Activated CD8-positive, alpha-beta memory T cell treated with anti-CD3 and anti-CD28 coated beads, Interleukin-2, amount 50 U/mL, for 48 hours (primary cell): Measurements from ENCODE around the gene BUD23.
A peak's percentile ranks its signal among the peaks of the same experiment; 100 is the strongest.
"Not testable (repeated sequence)": the region's sequence is repeated elsewhere in the genome, so short reads cannot be mapped to it uniquely, and the experiment has no call there.

Experiments used
- DNase-seq: peaks from one replicate; pipeline ENCODE4 v3.0.0-alpha.2; 2020

The BUD23 gene

DNA sequence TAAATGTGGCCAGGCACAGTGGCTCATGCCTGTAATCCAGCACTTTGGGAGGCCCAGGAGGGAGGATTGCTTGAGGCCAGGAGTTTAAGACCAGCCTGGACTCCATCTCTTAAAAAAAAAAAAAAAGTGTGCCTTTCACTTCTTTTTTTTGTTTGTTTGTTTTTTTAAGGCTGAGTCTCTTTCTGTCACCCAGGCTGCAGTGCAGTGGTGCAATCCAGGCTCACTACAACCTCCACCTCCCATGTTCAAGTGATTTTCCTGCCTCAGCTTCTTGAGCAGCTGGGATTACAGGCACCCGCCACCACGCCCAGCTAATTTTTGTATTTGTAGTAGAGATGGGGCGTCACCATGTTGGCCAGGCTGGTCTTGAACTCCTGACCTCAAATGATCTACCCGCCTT lies 38.8 kb downstream of the BUD23 start:
- DNase-seq = not testable (repeated sequence)

DNA sequence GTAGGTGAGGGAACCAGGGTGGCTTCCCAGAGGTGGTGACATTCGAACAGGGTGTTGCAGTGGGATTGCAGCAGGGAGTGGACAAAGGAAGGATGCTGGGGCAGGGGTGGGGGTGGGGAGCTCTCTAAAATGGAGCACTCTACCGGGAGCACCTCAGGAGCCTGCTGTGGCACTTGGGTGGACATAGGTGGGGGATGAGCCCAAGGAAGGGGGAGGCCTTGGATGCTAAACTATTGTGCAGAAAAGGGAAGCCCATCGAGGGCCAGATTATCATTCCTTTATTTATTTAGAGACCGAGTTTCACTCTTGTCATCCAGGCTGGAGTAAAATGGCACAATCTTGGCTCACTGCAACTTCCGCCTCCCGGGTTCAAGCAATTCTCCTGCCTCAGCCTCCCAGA lies 39.4 kb downstream of the BUD23 start:
- DNase-seq = no peak

DNA sequence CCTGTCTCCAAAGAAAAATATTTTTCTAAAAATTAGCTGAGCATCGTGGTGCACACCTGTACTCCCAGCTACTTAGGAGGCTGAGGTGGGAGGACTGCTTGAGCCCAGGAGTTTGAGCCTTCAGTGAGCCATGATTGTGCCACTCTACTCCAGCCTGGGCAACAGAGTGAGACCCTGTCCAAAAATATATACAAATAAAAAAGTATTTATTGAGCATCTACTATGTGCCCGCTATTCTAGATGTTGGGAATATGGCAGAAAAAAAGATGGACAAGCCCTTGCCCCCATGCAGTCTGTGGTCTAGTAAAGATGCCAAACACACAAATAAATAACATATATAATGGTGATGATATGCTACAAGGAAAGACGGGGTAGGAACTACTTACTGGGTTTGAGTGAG lies 40.4 kb downstream of the BUD23 start:
- no peak for DNase-seq

DNA sequence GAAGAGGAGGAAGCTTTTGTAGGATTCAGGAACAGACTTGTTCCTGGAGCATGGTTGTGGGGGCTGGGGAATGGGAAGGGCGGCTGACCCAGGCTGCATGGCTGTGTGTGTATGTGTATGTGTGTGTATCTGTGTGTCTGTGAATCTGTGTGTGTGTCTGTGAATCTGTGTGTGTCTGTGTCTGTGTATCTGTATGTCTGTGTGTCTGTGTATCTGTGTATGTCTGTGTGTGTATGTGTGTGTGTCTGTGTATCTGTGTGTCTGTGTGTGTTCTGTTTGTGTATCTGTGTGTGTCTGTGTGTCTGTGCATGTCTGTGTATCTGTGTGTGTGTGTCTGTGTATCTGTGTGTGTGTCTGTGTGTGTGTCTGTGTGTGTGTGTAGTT lies 42.7 kb downstream of the BUD23 start:
- DNase-seq = no peak

DNA sequence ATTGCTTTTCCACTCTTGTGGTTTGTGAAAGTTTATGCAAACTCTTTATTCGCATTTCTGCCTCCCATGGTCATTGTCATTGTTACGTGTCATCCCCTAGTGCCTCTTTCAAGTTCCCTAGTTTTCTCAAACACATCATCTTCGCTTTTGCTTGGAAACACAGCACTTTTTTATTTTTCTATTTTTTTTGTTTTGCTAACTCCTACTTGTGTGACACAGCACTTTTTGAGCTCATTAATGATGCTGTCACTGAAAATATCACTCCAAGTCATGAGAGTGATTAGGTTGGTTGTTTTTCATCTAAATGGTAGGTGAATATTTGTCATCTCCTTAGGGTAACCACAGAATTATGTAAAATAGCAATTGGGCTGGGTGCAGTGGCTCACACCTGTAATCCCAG lies 44.6 kb downstream of the BUD23 start:
- DNase-seq = no peak

DNA sequence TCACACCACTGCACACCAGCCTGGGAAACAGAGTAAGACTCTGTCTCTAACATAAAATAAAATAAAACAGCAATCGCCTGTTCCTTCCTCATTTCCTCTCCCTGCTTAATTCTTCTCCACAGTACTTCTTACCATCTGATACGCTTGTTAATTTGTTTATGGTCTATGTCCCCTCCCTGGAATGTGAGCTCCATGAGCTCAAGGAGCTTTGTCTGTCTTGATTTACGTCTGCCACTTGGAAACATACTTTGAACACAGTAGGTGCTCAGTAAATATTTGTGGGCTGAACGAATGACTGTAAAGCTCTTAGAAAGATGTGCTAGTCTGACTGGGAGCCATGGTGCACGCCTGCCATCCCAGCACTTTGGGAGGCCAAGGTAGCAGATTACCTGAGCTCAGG lies 45.2 kb downstream of the BUD23 start:
- DNase-seq = no peak

DNA sequence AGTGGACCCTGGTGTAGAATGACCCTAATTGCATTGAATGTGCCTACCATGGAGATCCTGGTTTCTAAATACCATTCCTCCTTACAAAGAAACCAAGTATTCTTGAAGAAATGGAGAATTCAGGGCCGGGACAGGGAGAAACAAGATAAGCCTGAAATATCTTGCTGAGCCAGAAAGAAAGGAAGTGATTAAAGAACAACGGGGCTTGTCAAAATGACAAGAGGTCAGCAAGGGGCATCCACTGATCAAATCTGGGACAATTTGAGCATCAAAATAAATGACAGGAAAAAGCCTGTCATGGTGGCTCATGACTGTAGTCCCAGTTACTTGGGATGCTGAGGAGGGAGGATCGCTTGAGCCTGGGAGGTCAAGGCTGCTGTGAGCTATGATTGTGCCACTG lies 47.1 kb downstream of the BUD23 start:
- no peak for DNase-seq

DNA sequence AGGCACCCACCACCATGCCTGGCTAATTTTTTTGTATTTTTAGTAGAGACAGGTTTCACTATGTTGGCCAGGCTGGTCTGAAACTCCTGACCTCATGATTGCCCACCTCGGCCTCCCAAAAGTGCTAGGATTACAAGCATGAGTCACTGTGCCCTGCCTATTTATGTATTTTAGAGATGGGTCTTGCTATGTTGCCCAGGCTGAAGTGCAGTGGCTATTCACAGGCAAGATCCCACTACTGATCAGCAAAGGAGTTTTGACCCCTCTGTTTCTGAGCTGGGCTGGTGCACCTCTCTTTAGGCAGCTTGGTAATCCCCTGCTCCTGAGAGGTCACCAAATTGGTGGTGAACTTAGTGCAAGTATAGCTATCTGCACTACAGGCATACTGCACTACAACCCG lies 49.0 kb downstream of the BUD23 start:
- no peak for DNase-seq

DNA sequence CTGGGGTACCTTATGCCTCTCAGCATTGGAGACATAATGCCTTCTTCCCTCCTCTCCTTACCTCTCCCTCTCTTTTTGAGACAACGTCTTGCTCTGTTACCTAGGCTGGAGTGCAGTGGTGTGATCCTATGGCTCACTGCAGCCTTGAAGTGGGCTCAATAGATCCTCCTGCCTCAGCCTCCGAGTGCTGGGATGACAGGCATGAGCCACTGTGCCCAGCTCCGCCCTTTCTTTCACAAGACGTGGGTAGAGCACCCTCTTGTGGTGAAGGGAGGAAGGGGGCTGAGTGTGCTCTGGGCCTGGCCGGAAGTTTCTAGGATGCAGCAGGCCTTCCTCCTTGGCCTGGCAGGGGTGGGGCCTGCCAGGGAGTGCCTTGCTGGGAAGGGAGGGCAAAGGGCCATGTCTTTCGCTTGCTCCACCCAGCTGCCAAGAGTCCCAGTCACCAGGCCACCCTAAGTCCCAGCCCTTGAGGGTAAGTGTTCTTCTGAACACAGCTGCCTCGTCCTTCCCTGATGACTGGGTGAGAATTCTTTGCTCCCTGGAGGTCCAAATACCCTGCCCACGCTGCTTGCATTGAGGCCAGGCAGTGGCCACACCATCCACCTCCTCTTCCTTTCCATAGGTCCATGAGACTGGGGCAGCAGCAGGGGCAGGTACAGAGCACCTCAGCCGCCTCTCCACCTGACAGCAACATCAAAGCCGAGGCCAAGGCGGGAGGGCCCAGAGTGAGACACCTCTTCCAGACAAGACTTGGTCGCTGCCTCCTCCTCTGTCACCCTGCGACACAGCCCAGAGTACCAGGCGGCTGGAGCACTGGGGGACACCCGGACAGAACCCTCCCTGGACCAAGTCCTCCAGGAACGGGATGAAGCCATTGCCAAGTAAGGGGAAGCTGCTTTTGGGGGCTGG lies 51.5 kb downstream of the BUD23 start:
- DNase-seq = peak; percentile 88

DNA sequence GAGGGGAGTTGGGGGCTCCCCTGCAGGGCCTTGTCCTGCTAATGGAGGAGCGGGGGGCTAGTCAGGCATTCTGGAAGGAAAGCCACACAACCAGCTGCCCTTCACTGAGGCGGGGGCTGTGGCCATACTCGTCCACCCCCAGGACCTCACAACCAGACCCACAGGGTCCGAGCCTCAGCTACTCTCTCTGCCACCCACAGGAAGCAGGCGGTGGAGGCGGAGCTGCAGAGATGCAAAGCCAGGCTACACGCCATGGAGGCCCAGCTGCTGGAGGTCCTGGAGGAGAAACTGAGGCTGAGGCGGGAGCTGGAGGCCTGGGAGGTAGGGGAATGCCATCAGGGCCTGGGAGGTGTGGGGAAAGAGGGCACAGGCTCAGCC lies 52.1 kb downstream of the BUD23 start:
- no peak for DNase-seq

DNA sequence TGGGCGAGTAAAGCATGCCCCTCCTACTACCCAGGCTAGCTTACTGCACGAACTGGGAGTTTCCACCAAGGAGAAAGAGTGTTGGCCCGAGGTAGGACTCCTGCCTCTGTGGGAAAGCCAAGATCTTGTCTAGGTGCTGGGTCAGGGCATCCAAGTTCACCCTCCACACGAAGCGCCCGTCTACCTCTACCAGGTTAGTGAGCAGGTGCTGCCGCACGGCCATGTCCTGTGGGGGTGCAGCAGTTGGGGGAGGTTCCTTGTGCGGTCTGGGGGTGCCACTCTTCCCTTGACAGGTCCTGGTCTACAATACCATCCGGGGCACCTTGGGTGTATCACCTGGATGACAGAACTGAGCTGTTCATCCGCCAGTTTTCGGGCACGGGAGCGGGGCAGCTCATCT lies 53.5 kb downstream of the BUD23 start:
- DNase-seq = no peak

DNA sequence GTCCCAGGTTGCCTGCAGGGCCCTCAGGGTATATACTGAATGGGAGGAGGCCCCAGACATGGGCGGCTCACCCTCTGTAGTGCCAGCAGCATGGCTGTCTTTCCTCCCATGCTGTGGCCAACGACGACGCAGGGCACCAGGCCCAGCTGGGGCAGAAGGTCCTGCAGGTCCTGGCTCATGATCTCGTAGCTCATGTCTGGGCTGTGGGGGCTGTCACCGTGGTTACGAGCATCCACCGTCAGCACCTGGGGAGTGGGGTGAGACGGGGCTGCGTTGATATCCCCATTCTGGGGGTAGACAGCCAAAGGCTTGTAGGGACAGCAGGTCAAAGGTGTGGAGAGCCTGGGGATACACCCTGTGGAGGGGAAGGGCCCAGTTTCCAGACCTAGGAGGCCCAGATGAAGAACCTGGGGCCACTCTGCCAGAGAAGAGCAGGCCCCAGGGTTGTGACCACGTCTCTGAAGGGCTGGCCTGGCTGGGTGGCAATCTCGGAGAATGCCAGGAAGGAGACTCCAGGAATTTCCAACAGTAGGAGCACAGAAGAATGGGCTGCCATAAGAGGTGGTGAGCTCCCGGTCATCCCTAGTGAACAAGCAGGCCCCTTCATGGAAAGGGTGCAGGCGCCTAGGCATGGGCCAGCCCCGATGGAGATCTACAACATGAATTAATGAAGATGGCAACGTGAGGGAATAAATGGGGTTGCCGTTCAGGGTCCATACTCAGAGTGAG lies 54.3 kb downstream of the BUD23 start:
- no peak for DNase-seq

DNA sequence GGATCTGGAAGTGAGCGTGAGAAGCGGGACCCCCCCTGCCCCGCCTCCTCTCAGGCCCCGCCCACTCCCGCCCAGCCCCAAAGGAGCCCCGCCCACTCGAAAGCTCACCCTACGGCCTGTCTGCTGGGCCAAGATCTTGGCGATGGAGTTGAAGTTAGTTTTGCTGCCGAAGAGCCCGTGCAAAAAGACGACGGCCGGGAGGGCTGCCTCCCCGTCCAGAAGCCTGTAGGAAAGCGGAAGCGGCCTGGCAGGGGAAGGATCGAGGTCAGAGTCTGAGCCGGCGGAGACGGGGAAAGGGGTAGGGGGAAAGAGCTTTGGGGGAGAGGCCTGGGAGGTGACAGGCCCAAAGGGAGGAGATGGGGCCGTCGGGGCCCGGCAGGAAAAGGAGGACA lies 54.8 kb downstream of the BUD23 start:
- DNase-seq = peak; percentile 84

DNA sequence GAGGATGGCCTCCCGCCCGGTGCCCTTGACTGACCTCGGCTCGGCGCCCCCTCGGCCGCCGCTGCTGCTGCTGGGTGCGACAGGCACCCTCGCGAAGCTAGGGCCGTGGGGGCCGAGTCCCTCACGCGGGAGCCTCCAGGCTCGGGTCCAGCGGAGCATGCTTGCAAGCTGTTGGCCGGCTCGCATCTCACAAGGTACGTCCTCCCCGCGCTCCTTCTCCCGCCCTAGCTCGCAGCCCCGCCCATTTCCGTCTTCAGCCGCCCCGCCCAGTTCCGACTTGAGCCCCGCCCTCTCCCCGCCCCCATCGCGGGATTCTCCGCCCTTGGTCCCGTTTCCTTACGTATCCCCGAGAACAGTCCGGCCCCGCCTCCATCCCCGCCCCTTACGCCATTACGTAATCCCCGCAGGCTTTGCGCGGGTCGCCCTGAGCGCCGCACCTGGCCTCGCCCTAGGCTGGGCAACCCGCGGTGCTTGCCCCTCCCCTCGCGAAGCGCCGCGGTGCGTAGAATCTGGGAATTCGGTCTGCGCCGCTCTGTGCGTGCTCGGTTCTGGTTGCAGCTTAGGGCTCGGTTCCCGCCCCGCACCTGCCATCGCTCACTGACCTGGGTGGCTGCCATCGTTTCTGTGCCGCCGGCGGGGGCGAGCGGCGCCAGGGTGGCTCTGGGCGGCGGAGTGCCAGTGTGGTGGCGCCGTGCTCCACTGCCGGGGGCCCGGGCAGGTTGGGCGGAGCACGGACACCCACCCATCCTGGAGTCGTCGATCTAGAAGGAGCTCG lies 55.4 kb downstream of the BUD23 start, which contains the start of gene ABHD11:
Gene ABHD11 (minus strand): TSS at position 191 of the 775 bp plus-strand sequence. CDS start 32 bp downstream, at position 159.
- DNase-seq = peak; percentile 100

DNA sequence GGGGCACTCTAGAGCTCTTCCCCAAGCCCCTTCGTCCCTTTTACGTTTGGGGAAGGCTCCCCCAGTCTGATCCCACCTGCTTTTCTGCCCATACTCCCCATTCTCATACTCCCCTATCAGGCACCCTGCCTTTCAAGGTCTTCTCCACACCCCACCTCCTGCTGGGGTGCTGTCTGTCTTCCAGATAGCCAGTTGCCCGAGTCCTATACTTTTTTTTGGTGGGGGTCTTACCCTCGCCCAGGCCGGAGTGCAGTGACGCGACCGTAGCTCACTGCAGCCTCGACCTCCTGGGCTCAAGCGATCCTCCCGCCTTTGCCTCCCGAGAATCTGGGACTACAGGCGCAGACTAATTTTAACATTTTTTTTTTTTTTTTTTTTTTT lies 56.0 kb downstream of the BUD23 start:
- no peak for DNase-seq

DNA sequence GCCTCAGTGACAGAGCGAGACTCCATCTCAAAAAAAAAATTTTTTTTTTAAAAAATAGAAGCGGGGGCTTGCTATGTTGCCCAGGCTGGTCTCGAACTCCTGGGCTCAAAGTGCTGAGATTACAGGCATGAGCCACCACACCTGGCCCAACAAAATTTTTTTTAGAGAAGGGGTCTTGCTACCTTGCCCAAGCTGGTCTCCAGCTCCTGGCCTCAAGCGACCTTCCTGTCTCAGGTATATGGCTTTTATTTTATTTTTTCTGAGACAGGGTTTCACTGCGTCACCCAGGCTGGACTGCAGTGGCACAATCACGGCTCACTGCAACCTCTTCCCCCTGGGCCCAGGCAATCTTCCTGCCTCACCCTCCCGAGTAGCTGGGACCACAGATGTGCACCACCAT lies 56.8 kb downstream of the BUD23 start:
- DNase-seq = no peak

DNA sequence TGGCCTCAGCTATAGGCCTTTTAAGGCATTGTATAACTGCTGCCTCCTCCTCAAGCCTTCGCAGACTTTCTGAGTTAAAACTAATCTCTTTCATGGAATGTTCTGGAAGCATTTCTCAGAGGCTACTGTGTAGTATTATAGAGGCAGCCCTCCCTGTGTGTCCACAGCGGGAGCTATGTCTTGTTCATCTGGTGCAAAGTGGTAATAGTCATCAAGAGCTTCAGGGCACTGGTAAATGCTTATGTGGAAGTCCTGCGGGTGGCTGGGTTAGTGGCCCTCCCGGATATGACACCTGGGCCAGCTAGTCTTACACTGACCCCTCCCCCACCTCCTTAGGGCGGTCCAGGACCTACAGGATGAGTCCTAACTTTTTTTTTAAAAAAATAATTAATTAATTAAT lies 57.4 kb downstream of the BUD23 start:
- no peak for DNase-seq

DNA sequence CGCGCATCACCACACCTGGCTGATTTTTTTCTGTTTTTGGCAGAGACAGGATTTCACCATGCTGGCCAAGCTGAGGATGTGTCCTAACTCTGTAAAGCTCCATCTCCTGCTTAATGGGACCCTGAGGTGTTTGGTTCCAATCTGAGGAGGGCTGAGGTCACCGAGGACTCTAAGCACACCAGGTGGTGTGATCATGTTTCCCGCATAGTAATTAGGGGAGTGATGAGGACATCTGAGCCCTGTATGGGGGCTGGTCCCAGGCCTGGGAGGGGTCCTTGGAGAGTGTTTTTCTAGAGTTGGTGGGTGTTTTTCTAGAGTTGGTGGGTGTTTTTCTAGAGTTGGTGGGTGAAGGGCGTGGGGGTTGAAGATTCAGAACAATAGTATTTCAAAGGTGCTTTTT lies 58.2 kb downstream of the BUD23 start:
- no peak for DNase-seq

DNA sequence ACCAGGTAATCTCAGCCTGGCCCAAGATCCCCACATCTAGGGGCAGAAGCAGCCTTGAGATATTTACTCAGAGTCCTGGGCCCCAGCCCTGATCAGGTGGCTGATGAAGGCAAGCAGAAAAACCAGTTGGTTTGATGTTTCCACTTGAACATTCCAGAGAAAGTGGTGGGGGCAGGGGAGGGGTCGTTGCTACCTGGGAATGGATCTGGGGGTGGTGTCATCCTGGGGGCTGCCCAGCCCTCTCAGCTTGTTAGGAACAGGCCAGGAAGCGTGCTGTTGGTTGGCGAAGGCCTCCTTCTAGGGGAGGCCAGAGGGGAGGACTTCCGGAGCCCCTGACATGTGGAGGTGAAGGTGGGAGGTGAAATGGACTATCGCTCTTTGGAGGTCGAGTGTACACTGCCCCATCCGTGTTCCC lies 58.9 kb downstream of the BUD23 start:
- no peak for DNase-seq

DNA sequence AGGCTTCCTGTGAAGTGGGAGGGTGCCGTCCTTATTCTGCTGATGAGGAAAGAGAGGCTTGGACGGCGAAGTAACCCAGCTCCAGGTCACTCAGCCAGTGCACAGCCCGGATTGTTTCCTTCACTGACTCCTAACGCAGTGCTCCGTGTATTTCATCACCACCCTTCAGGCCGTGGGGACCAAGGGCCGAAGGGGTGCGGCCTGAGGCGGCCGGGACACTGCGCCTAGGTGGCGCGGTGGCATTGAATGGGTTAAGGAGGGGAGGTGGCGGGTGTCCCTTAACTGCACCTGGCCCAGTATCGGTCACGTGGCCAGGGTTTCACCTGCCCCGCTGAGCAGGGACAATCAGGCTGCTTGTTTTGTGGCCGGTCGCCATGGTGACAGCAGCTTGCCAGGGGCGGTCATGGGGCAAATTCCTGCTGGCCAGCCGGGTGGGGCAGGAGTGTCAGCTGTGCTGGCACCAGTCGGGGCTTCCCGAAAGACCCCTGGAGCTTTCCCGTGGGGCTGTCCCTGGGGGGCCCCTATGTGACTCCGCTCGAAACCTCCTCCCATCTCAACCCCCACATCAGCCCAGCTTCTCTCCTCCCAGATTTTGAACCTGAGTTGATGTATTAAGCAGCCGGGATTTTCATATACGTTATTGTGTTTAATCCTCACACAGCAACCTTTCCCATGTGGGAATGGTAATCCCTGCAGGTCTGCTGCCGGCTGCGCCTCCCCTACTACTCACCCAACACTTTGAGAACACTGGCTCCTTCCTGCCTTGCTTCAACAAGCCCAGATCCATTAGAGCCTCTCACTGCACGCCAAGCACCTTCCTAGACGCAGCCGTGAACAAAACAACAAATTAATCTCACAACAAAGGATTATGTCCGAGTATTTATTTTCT lies 59.6 kb downstream of the BUD23 start:
- no peak for DNase-seq

DNA sequence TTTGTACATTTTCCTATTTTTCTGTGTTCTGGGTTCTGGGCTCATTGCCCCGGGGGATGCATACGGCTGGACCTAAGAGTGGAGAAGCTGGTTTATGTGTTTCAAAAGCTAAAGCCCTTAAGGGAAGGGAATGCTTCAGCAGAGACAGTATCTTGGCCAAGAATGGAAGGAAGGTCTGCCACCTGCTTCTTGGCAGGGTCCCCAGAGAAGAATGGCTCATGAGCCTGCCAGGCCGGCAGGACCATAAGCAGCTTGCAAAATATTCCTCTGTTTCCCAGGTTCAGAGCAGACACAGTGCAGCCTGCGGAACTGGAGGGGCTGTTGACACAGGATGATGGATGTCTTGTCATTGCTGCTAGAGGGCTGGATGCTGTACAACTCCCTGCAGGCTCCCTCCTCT lies 63.0 kb downstream of the BUD23 start:
- DNase-seq = no peak
